ENCODE measurements around the gene SYDE2. TPM values are rescaled to one million over a fixed set of nuclear protein-coding genes. Genes with fewer than 3 reads are reported as not detected.
A peak's percentile ranks its signal among the peaks of the same experiment; 100 is the strongest.

The SYDE2 gene
- total RNA-seq, 1 donor from 2014 or later, result 7.6 TPM

DNA sequence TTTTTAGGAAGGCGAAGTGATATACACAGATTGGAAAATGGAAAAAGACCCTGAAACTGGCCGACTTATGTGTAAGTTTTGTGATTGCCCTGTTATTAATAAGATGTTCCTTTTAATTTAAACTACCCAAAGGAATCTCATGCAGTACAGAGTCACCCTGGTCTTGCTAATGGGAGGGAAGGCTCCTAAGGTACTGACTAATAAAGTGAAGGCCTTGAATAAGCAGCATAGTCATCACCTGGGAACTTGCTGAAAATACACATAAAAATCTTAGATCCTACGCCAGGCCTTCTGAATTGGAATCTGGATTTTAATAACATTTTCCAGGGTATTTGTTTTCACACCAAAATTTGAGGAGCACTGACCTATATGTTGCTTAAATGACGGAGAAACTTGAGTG is 79.1 kb downstream of the SYDE2 start:
- Histone ChIP-seq H3K4me3 (ENCODE audit: low read depth, low read length) (no peak overlapping the region), H3K36me3 (ENCODE audit: control insufficient read depth, insufficient read depth, low read length) (no peaks in the 10 kb centered on the region), H3K27me3 (ENCODE audit: control insufficient read depth, insufficient read depth, low read length) (no peaks in the 10 kb centered on the region)
- no peak for DNase-seq (ENCODE audit: low read depth)
- TF ChIP-seq, protein P1, sequence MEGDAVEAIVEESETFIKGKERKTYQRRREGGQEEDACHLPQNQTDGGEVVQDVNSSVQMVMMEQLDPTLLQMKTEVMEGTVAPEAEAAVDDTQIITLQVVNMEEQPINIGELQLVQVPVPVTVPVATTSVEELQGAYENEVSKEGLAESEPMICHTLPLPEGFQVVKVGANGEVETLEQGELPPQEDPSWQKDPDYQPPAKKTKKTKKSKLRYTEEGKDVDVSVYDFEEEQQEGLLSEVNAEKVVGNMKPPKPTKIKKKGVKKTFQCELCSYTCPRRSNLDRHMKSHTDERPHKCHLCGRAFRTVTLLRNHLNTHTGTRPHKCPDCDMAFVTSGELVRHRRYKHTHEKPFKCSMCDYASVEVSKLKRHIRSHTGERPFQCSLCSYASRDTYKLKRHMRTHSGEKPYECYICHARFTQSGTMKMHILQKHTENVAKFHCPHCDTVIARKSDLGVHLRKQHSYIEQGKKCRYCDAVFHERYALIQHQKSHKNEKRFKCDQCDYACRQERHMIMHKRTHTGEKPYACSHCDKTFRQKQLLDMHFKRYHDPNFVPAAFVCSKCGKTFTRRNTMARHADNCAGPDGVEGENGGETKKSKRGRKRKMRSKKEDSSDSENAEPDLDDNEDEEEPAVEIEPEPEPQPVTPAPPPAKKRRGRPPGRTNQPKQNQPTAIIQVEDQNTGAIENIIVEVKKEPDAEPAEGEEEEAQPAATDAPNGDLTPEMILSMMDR (IDR thresholded peaks at IDR 0.05; ENCODE audit: insufficient read depth, low read length, poor library complexity, severe bottlenecking), result no peak

DNA sequence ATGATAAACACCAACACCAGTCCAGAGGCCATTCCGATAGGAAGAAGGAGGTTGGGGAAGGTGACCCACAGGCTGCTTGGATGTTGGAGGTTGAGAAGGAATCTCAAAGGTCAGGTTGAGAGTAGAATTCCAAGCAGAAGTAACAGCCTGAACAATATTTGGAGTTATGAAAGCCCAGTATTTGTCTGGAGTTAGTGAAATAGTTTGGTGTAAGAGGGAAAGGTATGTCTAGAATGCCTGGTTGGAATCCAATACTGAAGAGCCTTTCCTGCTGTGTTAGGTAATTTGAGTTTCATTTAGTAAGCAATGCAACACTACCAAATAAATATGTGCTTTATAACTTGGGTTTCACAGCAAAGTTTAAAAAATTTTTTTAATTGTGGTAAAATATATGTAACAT is 82.1 kb downstream of the SYDE2 start:
- H3K4me3 ChIP-seq (ENCODE audit: low read depth, low read length), result no peak overlapping the region
- TF ChIP-seq, protein P1 (IDR thresholded peaks at IDR 0.05; ENCODE audit: insufficient read depth, low read length, poor library complexity, severe bottlenecking), result no peak
- no peaks in the 10 kb centered on the region for H3K36me3 ChIP-seq (ENCODE audit: control insufficient read depth, insufficient read depth, low read length)
- DNase-seq (ENCODE audit: low read depth), result no peak
- H3K27me3 ChIP-seq (ENCODE audit: control insufficient read depth, insufficient read depth, low read length), result no peaks in the 10 kb centered on the region

GRCh38 chr1:85116856-85117255 is 84.0 kb downstream of the SYDE2 start:
- Histone ChIP-seq H3K4me3 (ENCODE audit: low read depth, low read length) (no peak overlapping the region), H3K27me3 (ENCODE audit: control insufficient read depth, insufficient read depth, low read length) (no peaks in the 10 kb centered on the region), H3K36me3 (ENCODE audit: control insufficient read depth, insufficient read depth, low read length) (no peaks in the 10 kb centered on the region)
- TF ChIP-seq, protein P1 (IDR thresholded peaks at IDR 0.05; ENCODE audit: insufficient read depth, low read length, poor library complexity, severe bottlenecking), result no peak
- no peak for DNase-seq (ENCODE audit: low read depth)

DNA sequence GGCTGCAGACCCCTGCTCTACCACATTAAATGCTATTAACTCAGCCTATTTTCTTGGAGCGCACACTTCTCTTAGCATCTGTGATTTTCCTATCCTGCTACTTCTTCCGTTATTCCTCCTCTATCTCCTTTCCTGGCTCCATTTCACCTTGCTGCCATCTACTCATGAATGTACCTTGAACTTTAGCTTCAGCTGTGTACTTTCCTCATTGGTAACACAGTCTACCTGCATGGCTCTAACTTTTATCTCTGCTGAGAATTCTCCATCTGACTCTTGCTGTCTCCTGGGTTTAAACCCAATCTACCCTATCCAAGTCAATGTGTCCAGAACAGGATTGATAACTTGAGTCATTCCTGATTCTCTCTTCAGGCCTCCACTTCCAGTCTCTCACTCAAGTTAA is 84.9 kb downstream of the SYDE2 start:
- no peak for DNase-seq (ENCODE audit: low read depth)
- no peak overlapping the region for H3K4me3 ChIP-seq (ENCODE audit: low read depth, low read length)
- H3K27me3 ChIP-seq (ENCODE audit: control insufficient read depth, insufficient read depth, low read length), result no peaks in the 10 kb centered on the region
- H3K36me3 ChIP-seq (ENCODE audit: control insufficient read depth, insufficient read depth, low read length), result no peaks in the 10 kb centered on the region
- TF ChIP-seq, protein P1 (IDR thresholded peaks at IDR 0.05; ENCODE audit: insufficient read depth, low read length, poor library complexity, severe bottlenecking), result no peak

DNA sequence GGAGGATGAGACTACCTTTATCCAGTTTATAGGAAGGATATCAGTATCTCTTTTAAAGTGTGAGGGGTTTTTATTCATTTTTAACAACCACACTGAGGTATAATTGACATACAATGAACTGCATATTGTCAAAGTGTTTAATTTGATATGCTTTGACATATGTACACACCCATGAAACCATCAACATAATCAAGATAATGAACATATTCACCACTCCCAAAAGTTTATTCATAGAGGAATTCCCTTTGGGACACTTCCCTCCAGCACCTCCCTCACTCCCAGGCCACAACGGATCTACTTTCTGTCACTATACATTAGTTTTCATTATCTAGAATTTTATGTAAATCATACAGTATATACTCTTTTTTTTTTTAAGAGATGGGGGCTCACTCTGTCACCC is 89.1 kb downstream of the SYDE2 start:
- Histone ChIP-seq H3K27me3 (ENCODE audit: control insufficient read depth, insufficient read depth, low read length) (no peaks in the 10 kb centered on the region), H3K4me3 (ENCODE audit: low read depth, low read length) (no peak overlapping the region), H3K36me3 (ENCODE audit: control insufficient read depth, insufficient read depth, low read length) (no peaks in the 10 kb centered on the region)
- no peak for DNase-seq (ENCODE audit: low read depth)
- TF ChIP-seq, protein P1 (IDR thresholded peaks at IDR 0.05; ENCODE audit: insufficient read depth, low read length, poor library complexity, severe bottlenecking), result no peak

DNA sequence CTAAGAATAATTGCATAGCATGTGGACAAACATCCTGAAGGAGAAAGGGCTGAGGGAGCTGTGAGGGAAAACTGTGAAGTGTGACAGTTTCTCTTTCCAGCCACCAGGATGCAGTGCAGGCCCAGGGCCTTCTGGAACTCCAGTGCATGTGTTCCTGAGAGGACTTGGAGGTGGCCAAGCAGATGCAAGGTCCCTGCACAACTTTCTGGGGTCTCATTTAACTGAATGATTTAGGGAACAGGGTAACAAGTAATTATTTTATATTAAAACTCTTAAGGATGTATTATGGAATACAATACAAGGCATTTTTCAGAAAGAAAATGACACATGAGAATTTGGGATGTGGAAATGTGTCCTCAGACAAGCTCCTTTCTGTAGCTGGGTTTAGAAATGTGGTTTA is 91.3 kb downstream of the SYDE2 start:
- peak; percentile 23 for DNase-seq (ENCODE audit: low read depth)
- no peaks in the 10 kb centered on the region for H3K27me3 ChIP-seq (ENCODE audit: control insufficient read depth, insufficient read depth, low read length)
- H3K36me3 ChIP-seq (ENCODE audit: control insufficient read depth, insufficient read depth, low read length), result no peaks in the 10 kb centered on the region
- H3K4me3 ChIP-seq (ENCODE audit: low read depth, low read length), result no peak overlapping the region
- TF ChIP-seq, protein P1 (IDR thresholded peaks at IDR 0.05; ENCODE audit: insufficient read depth, low read length, poor library complexity, severe bottlenecking), result peak; percentile 94
